Stimulated activated CD4-positive, alpha-beta T cell treated with anti-CD3 and anti-CD28 coated beads, Interleukin-12 subunit alpha, Interleukin-12 subunit beta, amount 100 ng/mL, for 48 hours (primary cell): Measurements from ENCODE around the gene TARS3.
"Not testable (repeated sequence)": the region's sequence is repeated elsewhere in the genome, so short reads cannot be mapped to it uniquely, and the experiment has no call there.

Source experiments
- DNase-seq, 3 donors: peaks; one replicate each; pipeline ENCODE4 v3.0.0-alpha.2; 2020; ENCODE audit warnings: low read depth in 2 of 3, low spot score in 1 of 3

TARS3 gene

DNA sequence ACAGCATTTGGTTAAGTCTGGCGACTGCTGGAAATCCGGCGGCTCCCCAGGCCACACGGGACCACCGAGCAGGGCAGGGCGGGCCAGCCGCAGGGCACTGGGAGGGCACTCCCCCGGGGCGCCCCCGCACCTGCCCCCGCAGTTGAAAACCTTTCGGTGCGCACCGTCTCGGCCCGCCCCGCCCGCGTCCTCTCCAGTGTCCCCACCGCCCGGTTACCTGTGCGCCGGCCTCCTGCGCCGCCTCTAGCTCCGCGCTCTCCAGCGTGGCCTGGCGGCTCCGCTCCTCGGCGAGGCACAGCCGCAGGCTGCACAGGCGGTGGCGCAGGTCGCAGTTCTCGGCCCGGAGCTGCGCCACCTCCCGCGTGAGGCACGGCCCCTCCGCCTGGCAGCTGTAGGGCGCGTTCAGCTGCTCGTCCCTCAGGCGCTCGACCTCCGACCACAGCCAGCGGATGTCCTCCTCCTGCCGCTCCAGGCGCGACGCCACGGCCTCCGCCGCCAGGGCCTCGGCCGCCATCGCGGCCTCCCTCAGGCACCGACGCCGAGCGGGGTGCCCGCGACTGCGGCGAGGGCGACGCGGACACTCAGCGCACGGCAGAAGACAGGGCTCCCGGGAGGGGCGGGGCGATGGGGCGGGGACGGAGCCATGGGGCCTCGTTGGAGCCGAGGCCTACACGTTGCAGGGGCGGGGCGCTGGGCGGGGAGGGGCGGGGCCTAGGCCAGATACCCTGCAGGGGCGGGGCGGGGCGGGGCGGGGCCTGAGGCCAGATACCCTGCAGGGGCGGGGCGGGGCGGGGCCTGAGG is at the start of gene TARS3:
Gene TARS3 (minus strand): TSS at position 600 of the 801 bp plus-strand sequence. CDS start 86 bp downstream, at position 514.
- peak; percentile 90 to 96 (median 91) for DNase-seq

DNA sequence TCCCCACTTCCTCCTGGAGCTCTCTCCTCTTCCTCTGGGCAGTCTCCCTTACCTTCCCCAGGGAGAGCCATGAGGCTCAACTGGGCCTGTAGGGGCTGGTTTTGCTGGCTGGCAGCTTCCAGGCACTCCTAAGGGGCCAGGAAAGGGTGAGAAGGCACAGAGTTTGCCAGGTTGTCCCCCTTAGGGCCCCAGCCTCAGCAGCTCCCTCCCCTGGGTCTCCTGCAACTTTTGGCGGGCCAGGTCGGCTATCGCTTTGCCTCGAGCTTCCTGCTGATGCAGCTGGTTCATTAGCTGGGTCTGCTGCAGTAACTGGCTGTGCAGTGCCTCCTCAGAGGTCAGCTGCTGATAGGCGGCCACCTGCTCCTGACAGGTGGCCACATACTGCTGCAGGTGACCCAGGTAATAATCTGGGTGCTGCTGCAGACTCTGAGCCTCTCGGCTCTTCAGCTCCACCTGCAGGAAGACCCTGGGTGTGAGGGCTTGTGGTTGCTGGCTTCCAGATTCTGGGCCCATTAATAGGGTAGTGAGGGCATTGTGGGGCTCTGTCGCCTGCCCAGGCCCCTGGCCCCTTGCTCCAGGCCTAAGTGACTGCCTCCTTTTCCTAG is 49.3 kb upstream of the TARS3 start:
- DNase-seq: no peak

DNA sequence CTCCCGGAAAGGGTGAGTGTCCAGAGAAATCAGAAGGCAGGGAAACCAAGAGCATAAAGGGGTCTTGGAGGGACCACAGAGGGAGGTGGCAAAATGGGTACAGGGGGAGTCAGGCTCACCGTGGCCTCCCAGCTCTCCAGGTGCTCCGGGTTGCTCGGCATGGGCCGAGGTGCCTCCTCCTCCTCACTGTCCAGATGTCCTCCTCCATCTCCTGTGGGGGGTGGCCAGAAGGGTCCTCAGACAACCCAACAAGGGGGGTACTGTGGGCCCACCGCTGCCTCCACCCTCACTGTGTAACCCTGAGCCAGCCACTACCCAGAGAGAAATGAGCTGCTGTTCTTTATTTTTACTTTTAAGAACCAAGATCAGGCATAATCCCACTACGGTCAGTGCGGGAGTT is 48.6 kb upstream of the TARS3 start:
- no peak for DNase-seq

DNA sequence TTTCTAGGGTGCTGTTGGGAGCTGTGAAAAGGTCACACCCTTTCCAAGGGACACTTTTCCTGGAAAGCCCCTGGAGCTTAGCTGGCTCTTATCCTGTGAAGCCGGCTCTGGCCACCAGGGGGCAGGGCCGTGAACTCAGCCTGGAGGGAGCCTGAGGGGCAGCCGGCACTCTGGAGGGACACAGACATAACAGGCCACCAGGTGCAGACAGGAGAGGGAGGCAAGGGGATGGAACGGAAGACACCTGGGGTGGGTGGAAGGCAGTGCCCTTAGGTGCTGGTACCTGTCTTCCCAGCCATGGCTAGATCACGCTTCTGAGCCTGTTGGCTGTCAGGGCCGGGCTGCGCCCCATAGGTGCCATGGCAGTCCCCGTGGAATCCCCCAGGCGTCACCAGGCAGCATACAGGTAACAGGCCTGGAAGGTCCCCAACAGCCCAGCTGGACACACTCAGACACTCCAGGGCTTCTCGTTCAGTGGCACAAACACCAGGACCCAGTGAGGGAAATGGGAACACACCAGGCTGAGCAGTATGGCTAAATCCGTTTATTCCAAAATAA is 42.9 kb upstream of the TARS3 start:
- DNase-seq: not testable (repeated sequence)

DNA sequence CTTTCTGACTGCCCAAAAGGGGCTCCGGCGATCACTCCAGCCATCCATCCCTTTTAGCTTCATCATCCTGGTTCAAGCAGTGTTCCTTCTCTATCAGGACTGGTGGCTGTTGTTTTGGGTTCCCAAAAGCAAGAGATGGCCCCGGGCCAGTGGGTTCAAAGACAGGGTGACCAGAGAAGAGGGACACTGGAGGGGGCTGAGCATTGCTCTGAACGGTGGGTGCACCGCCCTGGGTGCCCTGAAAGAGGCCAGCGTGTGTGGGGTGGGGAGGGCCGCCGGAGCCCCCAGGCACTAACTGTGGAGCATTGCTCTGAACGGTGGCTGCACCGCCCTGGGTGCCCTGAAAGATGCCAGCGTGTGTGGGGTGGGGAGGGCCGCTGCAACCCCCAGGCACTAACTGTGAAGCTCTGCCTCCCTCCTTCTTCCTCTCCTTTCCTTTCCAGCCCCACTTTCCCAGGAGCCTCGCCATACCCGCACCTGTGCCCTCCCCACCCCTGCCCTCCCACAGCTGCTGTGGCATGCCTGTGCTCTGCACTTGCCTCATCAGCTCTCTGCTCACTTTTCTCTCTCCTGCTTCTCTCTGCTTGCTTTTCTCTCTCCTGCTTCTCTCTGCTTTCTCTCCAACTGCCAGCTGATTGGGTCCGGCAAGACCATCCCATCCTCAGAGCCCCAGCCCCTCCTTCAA is 41.6 kb upstream of the TARS3 start:
- no peak for DNase-seq

DNA sequence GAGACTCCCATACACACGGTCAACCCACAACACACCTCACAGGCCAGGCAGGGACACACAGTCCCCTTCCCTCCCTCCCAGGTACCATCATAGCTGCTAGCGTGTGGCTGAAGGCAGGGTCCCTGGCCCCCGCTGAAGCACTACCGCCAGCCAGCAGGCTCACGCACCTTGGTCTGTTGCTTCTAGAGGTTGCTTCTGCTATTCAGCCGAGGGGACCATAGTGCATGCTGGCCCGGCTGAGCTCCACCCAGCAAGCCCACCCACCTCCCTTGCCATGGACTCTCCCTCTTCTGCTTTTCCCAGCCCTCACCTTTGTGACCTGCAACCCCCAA is 41.0 kb upstream of the TARS3 start:
- not testable (repeated sequence) for DNase-seq

DNA sequence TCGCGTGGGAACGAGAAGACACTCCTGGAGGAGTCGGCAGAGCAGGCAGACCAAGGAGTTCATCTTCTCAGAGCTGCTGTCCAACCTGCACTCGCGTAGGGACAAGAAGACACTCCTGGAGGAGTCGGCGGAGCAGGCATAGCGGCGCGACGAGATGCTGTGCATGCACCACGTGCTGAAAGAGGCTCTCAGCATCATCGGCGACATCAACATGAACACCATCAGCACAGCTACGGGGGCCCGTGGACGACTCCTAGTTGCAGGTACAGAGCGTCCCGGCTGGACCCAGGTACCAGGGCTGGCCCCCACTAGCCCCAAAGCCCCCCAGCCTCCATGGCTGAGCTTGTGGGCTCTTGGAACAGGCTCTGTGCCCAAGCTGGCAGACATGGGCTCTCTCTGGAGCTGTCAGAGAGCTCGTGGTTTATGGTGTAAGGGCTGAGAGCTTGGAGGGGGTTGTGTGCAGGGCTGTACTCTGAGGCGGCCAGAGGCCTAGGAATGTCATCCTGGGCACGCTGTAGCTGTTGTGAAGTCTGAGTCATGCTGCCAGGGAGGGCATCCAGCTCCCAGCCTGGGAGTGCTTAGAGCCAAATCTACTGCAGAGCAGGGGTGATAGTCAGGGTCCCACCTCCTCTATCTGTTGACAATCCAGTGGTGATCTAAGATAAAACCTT is 40.5 kb upstream of the TARS3 start:
- DNase-seq: not testable (repeated sequence)

DNA sequence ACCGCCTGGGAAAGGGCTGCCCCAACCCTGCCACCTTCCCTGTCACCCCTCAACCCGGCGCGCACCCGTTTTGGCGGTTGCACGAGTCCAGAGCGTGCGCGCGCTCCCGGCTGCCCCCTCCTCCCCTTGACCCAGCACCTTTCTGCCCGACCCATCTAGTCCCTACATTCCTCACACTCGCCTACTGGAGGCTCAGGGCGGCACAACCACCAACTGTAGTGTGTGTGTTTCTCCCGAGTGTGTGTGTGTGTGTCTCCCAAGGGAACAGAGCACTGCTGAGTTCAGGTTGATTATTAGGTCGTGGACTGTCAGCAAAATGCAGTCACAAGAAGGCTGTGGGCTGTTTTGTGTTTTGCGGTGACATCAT is 22.4 kb upstream of the TARS3 start:
- DNase-seq: not testable (repeated sequence)

DNA sequence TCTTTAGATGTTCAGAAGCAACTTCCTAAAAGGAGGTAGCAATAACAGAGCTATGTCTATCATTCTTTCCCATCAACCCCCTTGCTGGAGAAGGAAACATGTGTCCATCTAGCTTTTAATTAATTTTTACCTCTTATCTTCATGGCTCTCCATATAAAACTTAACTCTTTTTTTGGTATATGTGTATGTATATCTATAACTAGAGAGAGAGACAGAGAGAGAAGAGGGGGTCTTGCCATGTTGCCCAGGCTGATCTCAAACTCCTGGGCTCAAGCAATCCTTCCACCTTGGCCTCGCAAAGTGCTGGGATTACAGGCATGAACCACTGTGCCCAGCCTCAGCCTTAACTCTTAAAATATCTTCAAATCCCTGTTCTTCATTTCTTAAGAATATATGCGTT is 10.6 kb upstream of the TARS3 start:
- not testable (repeated sequence) for DNase-seq

DNA sequence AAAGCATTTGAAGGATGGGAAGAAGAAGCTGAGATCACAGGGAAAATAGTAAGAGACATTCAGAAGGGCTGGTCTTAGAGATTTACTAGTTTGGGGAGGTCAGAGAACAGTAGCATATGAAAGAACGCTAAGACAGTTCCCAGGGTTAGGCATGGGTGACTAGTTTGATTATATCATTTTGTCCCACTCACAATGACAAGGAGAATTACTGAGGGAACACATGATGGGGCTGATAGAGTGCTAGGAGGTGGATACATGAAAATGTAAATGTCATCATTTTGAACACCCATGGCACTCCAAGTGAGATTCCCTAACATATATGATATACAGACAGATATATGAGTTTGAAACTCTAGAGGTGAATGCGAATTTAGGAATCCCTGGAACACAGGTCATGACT is 9.3 kb upstream of the TARS3 start:
- DNase-seq: no peak

DNA sequence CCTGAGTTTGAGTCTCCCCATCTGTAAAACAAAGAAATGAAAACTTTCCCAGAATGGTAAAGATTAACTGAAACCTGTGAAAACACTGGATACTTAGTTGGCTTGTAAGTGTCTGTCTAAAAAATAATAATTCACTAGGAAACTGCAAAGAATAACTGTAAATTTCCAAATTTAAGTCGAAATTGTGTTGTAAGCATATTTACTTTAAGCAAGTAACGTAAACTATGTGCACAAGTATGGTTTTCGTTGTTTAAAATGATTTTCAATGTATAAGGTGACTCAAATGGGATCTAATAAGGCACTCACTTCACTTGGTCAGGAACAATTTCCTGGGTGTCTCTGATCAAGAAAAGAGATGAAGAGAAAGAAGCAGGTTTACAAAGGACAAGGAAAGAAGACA is 8.5 kb upstream of the TARS3 start:
- no peak for DNase-seq

DNA sequence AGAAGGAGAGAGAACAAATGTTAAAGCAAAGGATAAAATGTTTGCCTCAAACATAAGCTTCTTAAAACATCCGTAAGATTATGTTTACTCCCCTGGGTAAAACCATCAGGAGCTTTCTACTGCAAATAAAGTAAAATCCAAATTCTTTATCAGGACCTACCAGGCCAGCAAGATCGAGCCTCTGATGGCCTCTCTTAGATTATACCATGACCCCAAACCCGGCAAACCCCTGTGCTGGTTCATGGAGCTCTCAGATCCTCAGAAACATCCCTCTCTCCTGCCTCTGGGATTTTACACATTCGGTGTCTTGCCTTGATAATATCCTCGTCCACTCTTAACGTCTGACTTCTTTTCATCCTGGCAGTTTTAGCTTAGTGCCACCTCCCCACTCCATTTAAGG is 7.5 kb upstream of the TARS3 start:
- DNase-seq: no peak

DNA sequence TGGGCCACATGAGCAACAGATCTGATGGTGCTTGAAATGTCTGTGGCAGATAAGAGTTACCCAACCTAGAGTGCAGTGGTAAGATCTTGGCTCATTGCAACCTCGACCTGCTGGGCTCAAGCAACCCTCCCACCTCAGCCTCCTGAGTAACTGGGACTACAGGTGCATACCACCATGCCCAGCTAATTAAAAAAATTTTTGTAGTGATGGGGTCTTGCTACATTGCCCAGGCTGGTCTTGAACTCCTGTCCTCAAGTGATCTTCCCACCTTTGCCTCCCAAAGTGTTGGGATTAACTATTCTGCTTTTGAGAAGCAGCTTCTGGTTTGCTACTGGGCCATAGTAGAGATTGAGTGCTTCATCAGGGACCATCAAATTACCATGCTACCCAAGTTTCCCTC is 2.9 kb upstream of the TARS3 start:
- DNase-seq: no peak

DNA sequence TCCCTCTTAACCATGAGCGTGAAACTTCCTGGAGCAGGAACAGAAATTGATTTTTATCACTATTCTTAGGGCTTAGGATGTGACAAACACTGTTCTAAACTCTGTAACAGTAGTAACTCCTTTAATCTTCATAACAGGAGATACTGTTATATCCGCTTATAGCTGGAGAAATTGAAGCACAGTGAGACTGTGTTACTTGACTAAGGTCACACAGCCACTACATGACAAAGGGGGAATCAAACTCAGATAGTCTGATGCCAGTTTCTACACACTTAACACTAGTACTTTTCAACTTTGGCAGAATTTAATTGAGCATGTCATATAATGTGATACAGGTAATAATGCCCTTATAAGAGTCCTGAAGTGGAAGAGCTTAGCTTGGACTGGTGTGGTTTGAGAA is 800 bp upstream of the TARS3 start:
- DNase-seq: no peak

DNA sequence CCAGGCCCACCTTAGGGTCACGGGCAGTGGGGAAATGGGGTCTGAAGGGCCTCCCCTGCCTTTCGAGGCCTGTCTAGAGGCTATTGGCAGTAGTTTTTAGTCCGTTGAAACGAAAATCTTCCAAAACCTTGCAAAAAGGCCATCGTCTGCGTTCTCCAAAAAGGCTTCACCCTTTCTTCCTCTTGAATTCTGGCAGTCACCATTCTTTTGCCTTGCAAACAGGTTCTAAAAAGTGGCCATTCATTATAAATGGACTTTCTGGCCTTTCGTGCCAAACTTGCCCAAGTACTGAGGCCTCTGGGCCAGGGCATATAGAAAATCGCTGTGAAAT is 367 bp upstream of the TARS3 start:
- DNase-seq: no peak

DNA sequence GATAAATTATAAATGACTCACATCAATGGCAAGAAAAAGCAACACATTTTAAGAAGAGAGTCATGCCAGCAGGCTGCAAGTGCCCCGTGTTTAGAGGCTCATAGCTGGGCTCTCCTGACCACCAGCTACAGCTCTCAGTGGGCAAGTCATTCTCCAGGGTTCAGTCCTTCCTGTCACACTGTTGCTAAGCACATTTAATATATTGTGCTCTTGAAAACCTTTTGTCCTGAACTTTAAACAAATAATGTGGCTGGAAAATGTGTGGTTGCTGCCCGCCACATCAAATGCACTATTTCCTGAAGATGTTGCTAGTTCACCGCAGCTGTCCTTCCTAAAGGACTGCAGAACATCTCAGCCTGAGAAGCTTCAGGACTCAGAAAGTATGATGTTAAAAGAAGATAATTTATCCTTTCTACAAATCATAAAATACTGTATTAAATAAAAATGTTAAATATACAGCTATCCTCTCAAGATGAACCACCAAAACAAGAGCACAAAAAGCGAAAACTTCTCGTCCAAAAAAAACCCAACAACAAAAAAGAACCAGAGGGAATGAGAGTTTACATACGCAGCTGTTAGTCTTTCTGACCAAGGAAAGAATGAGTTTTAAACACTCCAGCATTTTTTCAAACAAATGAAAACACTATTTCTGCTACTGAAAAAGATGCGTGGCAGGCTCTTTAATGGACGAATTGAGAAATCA is 951 bp downstream of the TARS3 start:
- peak in 2 of 3 donors; percentile 17 to 30 for DNase-seq

DNA sequence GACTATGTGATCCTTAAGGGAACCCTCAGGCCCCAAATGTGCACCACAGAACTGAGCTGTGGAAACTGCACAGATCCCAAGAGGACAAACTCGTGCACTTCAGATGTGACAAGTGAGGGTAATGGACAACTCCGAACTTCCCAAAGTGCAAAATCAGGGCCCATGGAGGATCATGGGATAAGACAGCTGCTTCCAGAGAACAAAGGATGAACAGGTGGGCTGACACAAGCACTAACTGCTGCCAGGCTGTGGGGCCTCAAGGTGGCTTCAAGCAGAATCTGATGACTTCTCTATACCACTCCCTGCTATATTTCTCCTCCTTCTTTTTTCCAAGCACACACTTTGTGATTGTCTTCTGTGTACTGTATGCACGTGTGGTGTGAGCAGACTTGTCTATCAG is 5.4 kb downstream of the TARS3 start:
- no peak for DNase-seq

DNA sequence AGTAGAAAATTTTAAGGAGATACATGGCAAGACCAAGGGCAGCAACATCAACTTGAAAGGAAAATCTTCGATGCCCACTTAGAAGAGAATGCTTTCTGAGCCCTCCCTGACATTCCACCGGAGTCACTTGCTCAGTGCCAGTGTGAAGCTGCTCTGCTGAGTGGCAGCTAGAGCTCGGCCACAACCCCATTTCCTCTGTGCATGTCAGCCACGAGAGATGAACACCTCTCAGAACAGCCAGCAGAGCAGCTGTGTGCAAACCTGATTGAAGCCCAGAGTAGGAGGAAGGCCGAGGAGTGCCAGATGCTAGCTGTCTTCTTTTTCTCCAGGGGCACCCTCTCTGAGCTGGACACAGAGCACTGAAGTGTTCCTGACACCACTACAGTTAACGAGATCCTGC is 12.2 kb downstream of the TARS3 start:
- DNase-seq: no peak

DNA sequence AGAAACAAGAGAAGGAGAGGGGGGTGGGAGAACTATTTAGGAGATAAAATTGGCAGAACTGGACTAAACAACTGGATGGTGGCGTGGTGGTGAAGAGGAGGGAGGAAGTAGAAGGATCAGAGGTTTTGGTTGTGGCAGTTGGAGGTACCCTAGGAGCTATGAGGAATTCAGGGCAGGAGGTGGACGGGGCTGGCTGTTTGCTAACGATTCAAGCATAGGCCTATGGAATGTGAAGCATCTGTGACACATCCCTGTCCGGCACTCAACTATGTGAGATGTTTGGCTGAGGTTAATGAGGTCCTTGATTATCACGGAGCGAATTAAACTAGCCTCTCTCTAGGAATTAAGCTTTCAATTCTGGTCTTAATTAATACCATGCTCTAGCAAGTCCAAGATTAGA is 13.5 kb downstream of the TARS3 start:
- DNase-seq: no peak

DNA sequence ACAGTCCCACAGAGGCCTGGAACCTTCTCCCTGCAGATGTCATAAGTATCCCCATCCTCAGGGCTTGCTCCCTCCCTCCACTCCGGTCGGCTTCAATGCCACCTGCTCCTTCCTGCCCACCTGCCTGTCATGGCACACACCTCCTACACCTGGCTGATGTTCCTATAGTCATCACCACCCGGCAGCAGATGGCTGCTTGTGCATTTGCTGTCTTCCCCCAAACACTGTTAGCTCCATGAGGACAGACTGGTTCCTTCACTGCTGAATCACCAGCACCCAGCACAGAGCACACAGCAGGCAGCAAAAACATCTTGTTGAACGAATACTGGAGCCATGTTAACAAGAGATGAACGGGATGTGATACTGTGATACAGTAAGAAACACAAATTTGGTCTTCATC is 14.8 kb downstream of the TARS3 start:
- no peak for DNase-seq

DNA sequence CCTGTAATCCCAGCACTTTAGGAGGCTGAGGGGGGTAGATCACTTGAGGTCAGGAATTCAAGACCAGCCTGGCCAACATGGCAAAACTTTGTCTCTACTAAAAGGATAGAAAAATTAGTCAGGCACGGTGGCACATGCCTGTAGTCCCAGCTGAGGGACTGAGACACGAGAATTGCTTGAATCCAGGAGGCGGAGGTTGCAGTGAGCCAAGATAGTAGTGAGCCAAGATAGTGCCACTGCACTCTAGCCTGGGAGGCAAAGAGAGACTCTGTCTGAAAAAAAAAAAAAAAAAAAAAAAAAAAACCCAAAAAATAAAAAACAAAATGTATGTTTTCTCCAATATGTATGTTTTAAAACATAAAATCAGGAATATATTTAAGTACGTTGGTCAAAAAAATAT is 16.3 kb downstream of the TARS3 start:
- no peak for DNase-seq
